K562 (cell line): ENCODE data around the gene DRD2. TPM values are rescaled to one million over a fixed set of nuclear protein-coding genes. Genes with fewer than 3 reads are reported as not detected.

Experiments used
- LARP7 ChIP-seq: fragments of 450-650 bp; IDR thresholded peaks from 2 replicates; pipeline ENCODE4 v1.6.1; 2016
- REST ChIP-seq, 2 experiments: fragments of 450-650 bp; formaldehyde crosslinking in 1 of 2; IDR thresholded peaks; 2 replicates each; pipeline versions ENCODE4 v1.4.0 to v1.6.1; 2014 to 2020; ENCODE audit warnings: mild to moderate bottlenecking in 2 of 2, borderline replicate concordance in 1 of 2, low read depth in 1 of 2
- ZNF444 ChIP-seq: fragments of 250-450 bp; sonication (Bioruptor Pico); IDR thresholded peaks from 2 replicates; pipeline ENCODE4 v1.4.0; 2020; ENCODE audit warnings: mild to moderate bottlenecking, moderate library complexity
- ZSCAN32 ChIP-seq: fragments of 450-650 bp; formaldehyde crosslinking; IDR thresholded peaks from 2 replicates; pipeline ENCODE4 v1.4.0; 2020; ENCODE audit warnings: mild to moderate bottlenecking, moderate library complexity
- polyA plus RNA-seq, 8 experiments: library from polyadenylated mRNA; depleted of rRNA in 4 of 8; stranded (reverse) in 5 of 8; unstranded in 3 of 8; fragments of >200 nt; fragmentation: Nextera tagmentation in 2 of 8; fragmentation: Illumina TruSeq in 1 of 8; extraction: Ambion mirVana in 2 of 8; extraction: Trizol in 1 of 8; gene quantifications; 2 replicates each; pipeline versions ENCODE4 v1.2.1 to v1.2.3, GENCODE V29; 2011 to 2014; ENCODE audit warnings: inconsistent platforms in 1 of 8, missing spikeins in 1 of 8
- total RNA-seq, 7 experiments: library from RNA; depleted of rRNA in 6 of 7; stranded (reverse); fragments of >200 nt in 6 of 7; fragmentation: Illumina TruSeq in 2 of 7; extraction: Trizol in 2 of 7; gene quantifications; 2 replicates each; pipeline versions ENCODE4 v1.2.1 to v1.2.3, GENCODE V29; 2011 to 2021; ENCODE audit warnings: low replicate concordance in 1 of 7
- TF ChIP-seq, protein P1 (sequence below): fragments of 250-450 bp; sonication (Bioruptor Pico); IDR thresholded peaks from 2 replicates; pipeline ENCODE4 v1.5.1; 2021; ENCODE audit warnings: mild to moderate bottlenecking
- TF ChIP-seq, protein P2 (sequence below): sonication (generic); formaldehyde crosslinking; IDR thresholded peaks from 2 replicates; pipeline ENCODE4 v1.8.0; 2022; ENCODE audit warnings: missing genetic modification reagents, mild to moderate bottlenecking, borderline replicate concordance
- TF ChIP-seq, protein P3 (sequence below): fragments of 450-650 bp; IDR thresholded peaks from 2 replicates; pipeline ENCODE4 v1.6.1; 2018; ENCODE audit warnings: mild to moderate bottlenecking, low read depth; ENCODE audit not compliant: partially characterized antibody

DRD2 gene
- total and polyA plus RNA-seq, 9 of the 15 experiments (the other 6 are each of a cell fraction or from before 2014, with no cell fraction given), result not detected

GRCh38 chr11:113401718-113402117, 73.5 kb downstream of the DRD2 start (continued):
- no peak for TF ChIP-seq REST (IDR thresholded peaks at IDR 0.05; ENCODE audit: borderline replicate concordance)
- no peak for TF ChIP-seq REST (CRISPR knock-in tag; IDR thresholded peaks at IDR 0.05; ENCODE audit: low read depth)
- TF ChIP-seq, protein P1, sequence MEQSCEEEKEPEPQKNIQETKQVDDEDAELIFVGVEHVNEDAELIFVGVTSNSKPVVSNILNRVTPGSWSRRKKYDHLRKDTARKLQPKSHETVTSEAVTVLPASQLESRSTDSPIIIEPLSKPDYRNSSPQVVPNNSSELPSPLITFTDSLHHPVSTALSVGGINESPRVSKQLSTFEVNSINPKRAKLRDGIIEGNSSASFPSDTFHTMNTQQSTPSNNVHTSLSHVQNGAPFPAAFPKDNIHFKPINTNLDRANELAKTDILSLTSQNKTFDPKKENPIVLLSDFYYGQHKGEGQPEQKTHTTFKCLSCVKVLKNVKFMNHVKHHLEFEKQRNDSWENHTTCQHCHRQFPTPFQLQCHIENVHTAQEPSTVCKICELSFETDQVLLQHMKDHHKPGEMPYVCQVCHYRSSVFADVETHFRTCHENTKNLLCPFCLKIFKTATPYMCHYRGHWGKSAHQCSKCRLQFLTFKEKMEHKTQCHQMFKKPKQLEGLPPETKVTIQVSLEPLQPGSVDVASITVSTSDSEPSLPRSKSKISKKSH, result no peak
- TF ChIP-seq, protein P2, sequence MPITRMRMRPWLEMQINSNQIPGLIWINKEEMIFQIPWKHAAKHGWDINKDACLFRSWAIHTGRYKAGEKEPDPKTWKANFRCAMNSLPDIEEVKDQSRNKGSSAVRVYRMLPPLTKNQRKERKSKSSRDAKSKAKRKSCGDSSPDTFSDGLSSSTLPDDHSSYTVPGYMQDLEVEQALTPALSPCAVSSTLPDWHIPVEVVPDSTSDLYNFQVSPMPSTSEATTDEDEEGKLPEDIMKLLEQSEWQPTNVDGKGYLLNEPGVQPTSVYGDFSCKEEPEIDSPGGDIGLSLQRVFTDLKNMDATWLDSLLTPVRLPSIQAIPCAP, result no peak
- TF ChIP-seq ZNF444 (CRISPR knock-in tag), result no peak
- TF ChIP-seq, protein P3, sequence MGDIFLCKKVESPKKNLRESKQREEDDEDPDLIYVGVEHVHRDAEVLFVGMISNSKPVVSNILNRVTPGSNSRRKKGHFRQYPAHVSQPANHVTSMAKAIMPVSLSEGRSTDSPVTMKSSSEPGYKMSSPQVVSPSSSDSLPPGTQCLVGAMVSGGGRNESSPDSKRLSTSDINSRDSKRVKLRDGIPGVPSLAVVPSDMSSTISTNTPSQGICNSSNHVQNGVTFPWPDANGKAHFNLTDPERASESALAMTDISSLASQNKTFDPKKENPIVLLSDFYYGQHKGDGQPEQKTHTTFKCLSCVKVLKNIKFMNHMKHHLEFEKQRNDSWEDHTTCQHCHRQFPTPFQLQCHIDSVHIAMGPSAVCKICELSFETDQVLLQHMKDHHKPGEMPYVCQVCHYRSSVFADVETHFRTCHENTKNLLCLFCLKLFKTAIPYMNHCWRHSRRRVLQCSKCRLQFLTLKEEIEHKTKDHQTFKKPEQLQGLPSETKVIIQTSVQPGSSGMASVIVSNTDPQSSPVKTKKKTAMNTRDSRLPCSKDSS, result no peak
- no peak for TF ChIP-seq LARP7
- TF ChIP-seq ZSCAN32 (CRISPR knock-in tag), result no peak
